Lower lobe of right lung (tissue), 2 donors: ENCODE data around the gene KRTAP12-2. TPM values are rescaled to one million over a fixed set of nuclear protein-coding genes. Genes with fewer than 3 reads are reported as not detected.

ENCODE experiments used
- ATAC-seq, 2 donors: fragments of 200-7000 bp; cut with Tn5 transposase; one replicate each; pipeline ENCODE4 v1.9.1; 2020 to 2022; ENCODE audit warnings: mild to moderate bottlenecking in 2 of 2, moderate library complexity in 2 of 2
- DNase-seq: peaks from one replicate; pipeline ENCODE4 v3.0.0-alpha.2; 2020
- H3K27ac ChIP-seq: fragments of 200-600 bp; one replicate; pipeline ENCODE4 v1.8.0; 2022
- H3K27me3 ChIP-seq: fragments of 200-600 bp; one replicate; pipeline ENCODE4 v1.8.0; 2022; ENCODE audit warnings: low read depth
- H3K36me3 ChIP-seq: fragments of 200-600 bp; one replicate; pipeline ENCODE4 v1.8.0; 2022; ENCODE audit warnings: mild to moderate bottlenecking
- H3K4me1 ChIP-seq: fragments of 200-600 bp; one replicate; pipeline ENCODE4 v1.8.0; 2022
- H3K4me3 ChIP-seq: fragments of 200-600 bp; one replicate; pipeline ENCODE4 v1.8.0; 2022; ENCODE audit warnings: mild to moderate bottlenecking
- H3K9me3 ChIP-seq: fragments of 200-600 bp; one replicate; pipeline ENCODE4 v1.8.0; 2022
- CTCF ChIP-seq: fragments of 200-600 bp; IDR thresholded peaks from one replicate; pipeline ENCODE4 v1.8.0; 2022; ENCODE audit warnings: antibody characterized with exemption, mild to moderate bottlenecking
- intact Hi-C: fragments of 100-400 bp; cut with DNase I; formaldehyde crosslinking; loops from one replicate; pipeline ENCODE4 v1.11.0; 2022
- total RNA-seq: library from RNA; stranded (reverse); fragmentation: NEBNext Ultra II Directional; extraction: Animal tissue kit (Norgen Biotek cat#: 25700); gene quantifications from one replicate; pipeline ENCODE4 v1.2.1, GENCODE V29; 2021
- donor health status: DM: no; HTN: yes; CAD: no; lungs with severe emphysema.

The KRTAP12-2 gene
- total RNA-seq, 1 donor from 2014 or later = not detected

- peaks cover 12% of the 10 kb centered on the region for H3K4me1 ChIP-seq
- no peak for DNase-seq
- H3K36me3 ChIP-seq = no peaks in the 10 kb centered on the region
- TF ChIP-seq CTCF = no peak
- H3K9me3 ChIP-seq = no peaks in the 10 kb centered on the region
- H3K27ac ChIP-seq = no peak overlapping the region
- no peak for ATAC-seq
- no peak overlapping the region for H3K4me3 ChIP-seq
- H3K27me3 ChIP-seq = peaks cover 87% of the 10 kb centered on the region
- intact Hi-C loops = no loop called here
These were observed 41.6 kb upstream of the KRTAP12-2 start for GRCh38 chr21:44708213-44708865.

- Histone ChIP-seq H3K27ac (no peak overlapping the region), H3K4me1 (peaks cover 12% of the 10 kb centered on the region), H3K4me3 (no peak overlapping the region), H3K27me3 (peaks cover 85% of the 10 kb centered on the region), H3K9me3 (no peaks in the 10 kb centered on the region), H3K36me3 (no peaks in the 10 kb centered on the region)
- no peak for TF ChIP-seq CTCF
- no peak for ATAC-seq
- intact Hi-C loops = no loop called here
- no peak for DNase-seq
These were observed 40.2 kb upstream of the KRTAP12-2 start for GRCh38 chr21:44706706-44707581.

GRCh38 chr21:44706026-44706705 is 39.4 kb upstream of the KRTAP12-2 start:
- Histone ChIP-seq H3K9me3 (no peaks in the 10 kb centered on the region), H3K4me3 (no peak overlapping the region), H3K27me3 (peaks cover 83% of the 10 kb centered on the region), H3K27ac (no peak overlapping the region), H3K4me1 (peaks cover 5% of the 10 kb centered on the region), H3K36me3 (no peaks in the 10 kb centered on the region)
- no peak for DNase-seq
- ATAC-seq = no peak
- no peak for TF ChIP-seq CTCF
- intact Hi-C loops = no loop called here

- TF ChIP-seq CTCF = no peak
- intact Hi-C loops = no loop called here
- H3K4me3 ChIP-seq = no peak overlapping the region
- ATAC-seq = no peak
- no peaks in the 10 kb centered on the region for H3K36me3 ChIP-seq
- no peaks in the 10 kb centered on the region for H3K9me3 ChIP-seq
- no peaks in the 10 kb centered on the region for H3K4me1 ChIP-seq
- H3K27me3 ChIP-seq = peaks cover 83% of the 10 kb centered on the region
- no peak overlapping the region for H3K27ac ChIP-seq
- no peak for DNase-seq
These were observed 37.9 kb upstream of the KRTAP12-2 start for GRCh38 chr21:44704636-44705001.

- no peak overlapping the region for H3K27ac ChIP-seq
- no peak for DNase-seq
- H3K9me3 ChIP-seq = no peaks in the 10 kb centered on the region
- no peaks in the 10 kb centered on the region for H3K4me1 ChIP-seq
- no peak for ATAC-seq
- H3K27me3 ChIP-seq = peaks cover 82% of the 10 kb centered on the region
- intact Hi-C loops = no loop called here
- no peak for TF ChIP-seq CTCF
- H3K36me3 ChIP-seq = no peaks in the 10 kb centered on the region
- no peak overlapping the region for H3K4me3 ChIP-seq
These were observed 37.3 kb upstream of the KRTAP12-2 start for GRCh38 chr21:44703731-44704635.
